A673 (cell line): ENCODE data around the gene PLCG2. TPM values are rescaled to one million over a fixed set of nuclear protein-coding genes. Genes with fewer than 3 reads are reported as not detected.

Experiments used
- BruUV-seq: library from RNA; stranded (reverse); fragments of 400-500 nt; replicated peaks from 2 replicates; lab custom pipeline; 2021; lab: Mats Ljungman, UMichigan
- CTCF ChIA-PET: fragments of 300-600 bp; sonication (Branson Sonifier 250); formaldehyde crosslinking; loops from one replicate; lab custom pipeline; 2022; ENCODE audit warnings: antibody characterized with exemption; lab: Charles Lee
- POLR2A ChIA-PET: fragments of 300-600 bp; sonication (Branson Sonifier 250); formaldehyde crosslinking; loops from one replicate; lab custom pipeline; 2022; ENCODE audit warnings: antibody characterized with exemption; ENCODE audit not compliant: low non-redundant PET; lab: Charles Lee
- DNase-seq: peaks from one replicate; pipeline ENCODE4 v3.0.0-alpha.2; 2015; ENCODE audit warnings: low spot score
- H3K27ac ChIP-seq: fragments of 200-600 bp; sonication (generic); 2 replicates; pipeline ENCODE4 v1.5.1; 2016; ENCODE audit warnings: mixed run types, low read depth, mild to moderate bottlenecking, mixed read lengths, antibody characterized with exemption, low read length; ENCODE audit not compliant: poor library complexity, severe bottlenecking
- H3K27me3 ChIP-seq: fragments of 200-600 bp; sonication (generic); replicated peaks from 2 replicates; pipeline ENCODE4 v1.6.1; 2017; ENCODE audit warnings: mixed run types, low read depth, mild to moderate bottlenecking, mixed read lengths, antibody characterized with exemption, low read length; ENCODE audit not compliant: insufficient read depth, poor library complexity
- H3K36me3 ChIP-seq: fragments of 200-600 bp; sonication (generic); 2 replicates; pipeline ENCODE4 v1.6.1; 2016; ENCODE audit warnings: mixed run types, mild to moderate bottlenecking, mixed read lengths, antibody characterized with exemption, low read length; ENCODE audit not compliant: insufficient read depth, poor library complexity, severe bottlenecking
- H3K4me1 ChIP-seq: fragments of 200-600 bp; sonication (generic); 2 replicates; pipeline ENCODE4 v1.6.1; 2017; ENCODE audit warnings: mixed run types, mild to moderate bottlenecking, mixed read lengths, antibody characterized with exemption, low read length; ENCODE audit not compliant: insufficient read depth, poor library complexity, severe bottlenecking
- H3K4me3 ChIP-seq: fragments of 200-600 bp; sonication (generic); 2 replicates; pipeline ENCODE4 v1.5.1; 2016; ENCODE audit warnings: low read depth, mixed run types, mild to moderate bottlenecking, mixed read lengths, low read length; ENCODE audit not compliant: poor library complexity, severe bottlenecking
- H3K9me3 ChIP-seq: fragments of 200-600 bp; sonication (generic); 2 replicates; pipeline ENCODE4 v1.6.1; 2016; ENCODE audit warnings: mixed run types, low read depth, mild to moderate bottlenecking, mixed read lengths, antibody characterized with exemption, low read length; ENCODE audit not compliant: poor library complexity, severe bottlenecking
- CTCF ChIP-seq: fragments of 300-800, 200-600 bp; sonication (generic); conservative IDR thresholded peaks from 2 replicates; pipeline ENCODE4 v1.5.1; 2017; ENCODE audit warnings: low read depth, mild to moderate bottlenecking, antibody characterized with exemption, low read length, moderate library complexity, mixed read lengths
- EZH2 ChIP-seq: fragments of 200-600 bp; sonication (generic); IDR thresholded peaks from 2 replicates; pipeline ENCODE4 v1.6.1; 2017; ENCODE audit warnings: borderline replicate concordance, low read depth, mild to moderate bottlenecking, mixed read lengths, antibody characterized with exemption, low read length; ENCODE audit not compliant: poor library complexity, severe bottlenecking
- intact Hi-C: fragments of 100-400 bp; cut with micrococcal nuclease; formaldehyde crosslinking; loops from one replicate; pipeline ENCODE4 v1.10.0; 2022; ENCODE audit not compliant: unreplicated experiment
- total RNA-seq: library from RNA; stranded (reverse); gene quantifications from 2 replicates; pipeline ENCODE4 v1.2.3, GENCODE V29; 2021

The PLCG2 gene
- total RNA-seq, 1 experiment from 2014 or later: 9.6 TPM

DNA sequence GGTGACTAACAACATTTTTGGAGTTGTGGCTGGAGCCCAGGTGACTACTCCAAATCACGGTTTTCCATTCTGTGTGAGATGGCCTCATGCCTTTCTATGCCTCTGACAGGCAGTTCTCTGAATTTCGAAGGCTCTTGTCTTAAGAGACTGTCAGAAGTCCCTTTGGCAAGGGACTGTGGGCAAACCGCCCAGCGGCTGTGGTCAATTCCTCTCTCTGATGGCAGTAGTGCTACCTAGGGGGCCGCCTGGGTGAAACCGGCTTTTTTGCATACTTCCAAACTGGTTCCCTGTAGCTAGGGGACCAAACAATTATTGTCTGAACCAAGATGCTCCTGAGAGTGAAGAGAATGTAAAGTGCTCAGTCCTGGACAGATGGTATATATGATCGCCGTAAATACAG, 145.9 kb downstream of the PLCG2 start:
- Histone ChIP-seq H3K4me3 (no peak overlapping the region), H3K36me3 (no peaks in the 10 kb centered on the region), H3K27me3 (no peaks in the 10 kb centered on the region), H3K4me1 (no peaks in the 10 kb centered on the region), H3K27ac (no peak overlapping the region), H3K9me3 (no peaks in the 10 kb centered on the region)
- TF ChIP-seq CTCF: no peak
- no peak for TF ChIP-seq EZH2
- intact Hi-C loops: no loop called here
- ChIA-PET POLR2A (no interaction called here), CTCF (no interaction called here)
- no peak for DNase-seq
- BruUV-seq: no TSS peak

- no peak for DNase-seq
- H3K4me3 ChIP-seq: no peak overlapping the region
- ChIA-PET POLR2A (no interaction called here), CTCF (no interaction called here)
- H3K4me1 ChIP-seq: no peaks in the 10 kb centered on the region
- no TSS peak for BruUV-seq
- TF ChIP-seq CTCF (no peak), EZH2 (no peak)
- H3K27me3 ChIP-seq: no peaks in the 10 kb centered on the region
- no peaks in the 10 kb centered on the region for H3K9me3 ChIP-seq
- intact Hi-C loops: no loop called here
- H3K36me3 ChIP-seq: no peaks in the 10 kb centered on the region
- no peak overlapping the region for H3K27ac ChIP-seq
Measured at GRCh38 chr16:81926036-81926435, 146.9 kb downstream of the PLCG2 start.

DNA sequence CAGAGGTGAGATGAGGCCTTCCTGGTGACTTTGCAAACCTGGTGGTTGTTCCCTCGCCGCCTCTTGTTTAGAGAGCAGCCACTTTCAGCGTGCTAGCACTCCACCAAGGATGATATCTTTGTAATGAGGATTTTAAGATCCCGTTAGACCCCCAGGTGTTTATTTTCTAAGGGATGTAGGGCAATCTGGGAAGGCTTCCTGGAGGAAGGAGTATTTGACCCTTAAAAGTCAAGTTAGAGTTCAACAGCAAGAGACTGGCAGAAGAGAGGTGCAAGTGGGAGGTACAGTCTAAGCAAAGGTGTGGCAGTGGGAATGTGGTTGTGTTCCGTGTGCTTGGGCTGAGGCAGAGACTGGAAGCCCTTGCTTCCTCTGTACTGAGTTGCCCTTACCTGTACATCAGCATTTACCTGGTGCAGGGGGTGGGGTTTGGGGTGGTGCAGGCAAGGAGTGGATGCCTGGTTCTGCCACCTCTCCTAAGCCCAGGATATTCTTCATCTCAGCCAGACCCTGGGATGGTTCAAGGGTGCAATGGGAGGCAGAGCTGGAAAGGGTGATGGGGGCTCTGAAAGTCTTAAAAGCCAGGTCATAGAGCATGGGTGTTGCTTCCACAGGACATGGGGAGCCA, 148.6 kb downstream of the PLCG2 start:
- Histone ChIP-seq H3K4me1 (no peaks in the 10 kb centered on the region), H3K27ac (no peak overlapping the region), H3K27me3 (no peaks in the 10 kb centered on the region), H3K9me3 (no peaks in the 10 kb centered on the region), H3K36me3 (no peaks in the 10 kb centered on the region), H3K4me3 (no peak overlapping the region)
- DNase-seq: no peak
- BruUV-seq: no TSS peak
- TF ChIP-seq EZH2: no peak
- no peak for TF ChIP-seq CTCF
- ChIA-PET POLR2A (no interaction called here), CTCF (no interaction called here)
- intact Hi-C loops: no loop called here
